HG02642 (cell line): ENCODE measurements around the gene BNC1.
"Not testable (repeated sequence)": the region's sequence is repeated elsewhere in the genome, so short reads cannot be mapped to it uniquely, and the experiment has no call there.

Source experiments
- ATAC-seq: cut with Tn5 transposase; IDR thresholded peaks from one replicate; pipeline ENCODE4 v1.9.1; 2021; ENCODE audit warnings: mild to moderate bottlenecking; ENCODE audit not compliant: unreplicated experiment, poor library complexity

The BNC1 gene

DNA sequence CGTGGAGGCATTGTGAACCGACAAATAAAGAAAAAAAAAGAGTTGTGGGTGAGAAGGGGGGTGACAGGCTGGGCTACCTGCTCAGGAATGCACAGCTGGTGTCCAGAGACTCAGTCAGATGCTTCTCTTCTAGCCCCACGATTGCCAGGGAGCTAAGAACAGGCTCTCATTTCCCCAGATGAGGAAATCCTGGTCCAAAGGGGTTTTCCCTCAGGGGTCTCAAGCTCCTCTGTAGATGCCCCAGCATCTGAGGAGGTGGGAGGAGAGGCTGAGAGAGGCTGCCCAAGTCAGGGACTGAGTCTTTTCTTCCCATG lies 35.5 kb downstream of the BNC1 start:
- no peak for ATAC-seq

DNA sequence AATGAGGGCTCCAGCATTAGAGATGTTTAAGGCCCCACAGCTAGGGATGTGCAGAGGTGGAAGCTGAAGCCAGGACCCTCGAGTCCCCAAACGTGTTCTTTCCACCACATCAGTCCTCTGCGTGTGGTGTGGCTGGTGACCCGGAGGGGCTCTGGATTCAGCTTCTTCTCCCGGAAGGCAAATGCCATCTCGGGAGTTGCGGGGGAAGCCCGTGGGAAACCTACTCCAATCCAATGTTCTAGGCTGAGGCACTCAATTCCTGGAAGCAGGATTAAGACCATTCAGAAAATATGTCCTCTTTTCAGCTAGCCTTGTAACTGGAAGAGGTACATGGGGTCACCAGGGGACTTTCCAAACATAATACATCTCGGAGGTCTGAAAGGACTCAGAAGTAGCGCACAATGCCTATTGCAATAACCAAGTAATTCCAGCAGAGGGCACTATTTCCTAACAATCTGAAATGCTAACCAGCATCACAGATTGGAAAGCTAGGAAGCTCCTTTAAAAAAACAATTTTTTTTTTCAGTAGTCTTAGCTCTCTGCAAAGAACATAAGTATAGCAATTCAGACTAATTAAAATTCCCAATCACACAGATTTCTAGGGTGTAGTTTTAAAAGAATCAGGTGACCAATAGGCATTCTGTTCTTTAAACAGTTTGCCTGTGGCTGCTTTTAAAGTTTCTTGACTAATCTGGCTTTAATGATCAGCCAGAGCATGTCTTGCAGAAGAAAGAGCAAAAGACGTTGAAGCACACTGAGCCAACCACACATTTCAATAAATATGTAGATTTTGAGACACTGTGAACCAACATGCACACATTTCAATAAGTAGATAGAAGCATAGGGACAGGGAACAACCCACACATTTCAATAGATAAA lies 36.1 kb downstream of the BNC1 start:
- no peak for ATAC-seq

DNA sequence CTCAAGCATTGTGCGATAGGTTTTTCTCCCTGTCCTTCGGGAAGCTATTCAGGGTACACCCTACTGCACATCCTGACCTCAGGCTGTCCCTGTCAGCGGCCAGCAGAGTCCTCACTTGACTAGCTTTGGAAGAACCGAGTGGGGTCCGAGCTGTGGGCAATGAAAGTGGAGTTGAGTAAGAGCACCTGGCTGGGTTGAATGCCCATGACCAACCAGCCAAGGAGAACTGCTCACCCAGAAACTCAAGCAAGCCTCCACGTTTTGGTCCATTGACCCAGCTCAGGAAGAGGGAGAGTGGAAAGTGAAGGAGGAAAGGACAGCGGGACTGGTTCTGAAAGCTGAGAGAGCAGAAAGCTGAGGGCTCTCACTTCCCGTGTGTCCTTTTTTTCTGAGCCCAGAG lies 40.8 kb downstream of the BNC1 start:
- ATAC-seq = no peak

DNA sequence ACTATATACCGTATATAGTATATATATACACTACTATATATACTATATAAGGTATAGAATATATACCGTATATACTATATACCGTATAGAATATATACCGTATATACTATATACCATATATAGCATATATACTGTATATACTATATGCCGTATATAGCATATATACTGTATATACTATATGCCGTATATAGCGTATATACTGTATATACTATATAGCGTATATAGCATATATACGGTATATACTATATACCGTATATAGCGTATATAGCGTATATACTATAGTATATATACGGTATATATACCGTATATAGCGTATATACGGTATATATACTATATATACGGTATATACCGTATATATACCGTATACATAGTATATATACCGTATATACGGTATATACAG lies 54.2 kb downstream of the BNC1 start:
- no peak for ATAC-seq

- no peak for ATAC-seq
Observed at GRCh38 chr15:83225449-83225848, 59.0 kb downstream of the BNC1 start.

DNA sequence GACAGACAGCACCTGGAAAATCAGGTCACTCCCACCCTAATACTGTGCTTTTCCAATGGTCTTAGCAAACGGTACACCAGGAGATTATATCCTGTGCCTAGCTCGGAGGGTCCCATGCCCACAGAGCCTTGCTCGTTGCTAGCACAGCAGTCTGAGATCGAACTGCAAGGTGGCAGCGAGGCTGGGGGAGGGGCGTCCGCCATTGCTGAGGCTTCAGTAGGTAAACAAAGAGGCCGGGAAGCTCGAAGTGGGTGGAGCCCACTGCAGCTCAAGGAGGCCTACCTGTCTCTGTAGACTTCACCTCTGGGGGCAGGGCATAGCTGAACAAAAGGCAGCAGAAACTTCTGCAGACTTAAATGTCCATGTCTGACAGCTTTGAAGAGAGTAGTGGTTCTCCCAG lies 62.7 kb downstream of the BNC1 start:
- ATAC-seq = not testable (repeated sequence)

DNA sequence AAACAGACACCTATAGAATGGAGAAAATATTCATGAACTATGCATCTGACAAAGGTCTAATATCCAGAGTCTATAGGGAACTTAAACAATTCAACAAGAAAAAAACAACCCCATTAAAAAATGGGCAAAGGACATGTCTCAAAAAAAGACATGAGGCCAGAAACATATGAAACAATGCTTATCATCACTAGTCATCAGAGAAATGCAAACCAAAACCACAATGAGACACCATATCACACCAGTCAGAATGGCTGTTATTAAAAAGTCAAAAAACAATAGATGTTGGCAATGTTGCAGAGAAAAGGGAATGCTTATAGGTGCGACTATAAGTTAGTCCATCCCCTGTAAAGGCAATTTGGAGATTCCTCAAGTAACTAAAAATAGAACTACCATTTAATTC lies 65.4 kb downstream of the BNC1 start:
- ATAC-seq = no peak

DNA sequence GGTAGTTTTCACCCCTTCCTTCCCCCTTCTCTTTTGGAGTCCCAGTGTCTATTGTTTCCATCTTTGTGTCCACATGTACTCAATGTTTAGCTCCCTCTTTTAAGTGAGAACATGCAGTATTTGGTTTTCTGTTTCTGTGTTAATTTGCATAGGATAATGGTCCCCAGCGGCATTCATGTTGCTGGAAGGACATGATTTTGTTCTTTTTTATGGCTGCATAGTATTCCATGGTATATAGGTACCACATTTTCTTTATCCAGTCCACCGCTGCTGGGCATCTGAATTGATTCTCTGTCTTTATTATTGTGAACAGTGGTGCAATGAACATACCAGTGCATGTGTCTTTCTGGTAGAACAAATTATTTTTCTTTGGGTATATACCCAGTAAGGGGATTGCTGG lies 69.2 kb downstream of the BNC1 start:
- no peak for ATAC-seq

DNA sequence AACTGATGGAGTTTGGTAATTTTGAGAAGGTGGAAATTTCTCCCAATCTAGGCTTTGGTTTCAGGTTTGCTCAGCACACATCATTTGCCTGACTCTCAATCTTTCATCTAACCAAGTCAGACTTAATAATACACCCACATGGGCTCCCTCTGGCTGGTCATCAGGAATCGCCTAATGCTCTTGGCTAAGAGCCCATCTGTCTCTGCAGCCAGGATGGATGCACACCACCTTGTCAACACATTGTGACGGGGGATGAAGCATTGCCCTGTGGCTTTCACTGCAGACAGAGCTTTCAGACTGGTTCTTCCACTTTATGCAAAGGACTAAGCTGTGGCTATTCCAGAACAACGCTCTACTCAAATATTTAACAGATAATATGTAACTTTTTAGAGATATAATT lies 73.8 kb downstream of the BNC1 start:
- no peak for ATAC-seq

DNA sequence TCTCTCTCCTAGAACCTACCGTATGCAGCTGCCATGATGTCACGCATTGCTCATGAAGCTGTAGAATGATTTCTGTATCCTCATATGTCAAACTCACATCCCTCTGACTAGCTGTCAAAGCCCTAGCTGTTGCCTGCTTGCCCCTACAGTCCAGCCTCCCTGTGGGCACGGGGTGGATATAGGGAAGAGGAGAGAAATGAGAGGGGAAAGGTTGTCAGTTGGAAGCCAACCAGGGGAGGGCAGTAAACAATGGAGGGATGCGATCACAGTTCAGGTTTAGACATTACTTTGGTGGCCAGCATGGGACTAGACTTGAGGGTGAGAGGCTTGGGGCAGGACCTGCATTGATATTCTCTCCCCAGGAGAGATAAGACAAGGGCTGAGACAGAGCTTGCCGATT lies 75.1 kb downstream of the BNC1 start:
- ATAC-seq = no peak

DNA sequence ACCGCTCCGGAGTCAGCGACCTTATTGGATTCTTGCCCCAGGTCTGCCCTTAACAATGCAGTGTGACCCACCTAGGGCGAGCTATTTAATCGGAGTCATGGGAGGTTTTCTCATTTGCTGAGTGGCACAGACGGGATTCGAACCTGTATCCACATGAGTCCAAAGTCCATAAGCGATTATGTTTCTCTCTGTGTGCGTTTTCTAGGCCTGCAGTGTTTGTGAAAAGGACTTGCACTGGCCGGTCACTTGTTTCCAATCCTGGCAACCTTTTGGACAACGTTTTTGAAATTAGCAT lies 76.2 kb downstream of the BNC1 start:
- no peak for ATAC-seq

- peak; percentile 51 for ATAC-seq
Observed at GRCh38 chr15:83207660-83208366, 76.7 kb downstream of the BNC1 start, which contains the start of gene HDGFL3. Gene HDGFL3, minus strand, starts transcription at chr15:83207823. Its CDS starts 409 bp downstream, at chr15:83207414.

DNA sequence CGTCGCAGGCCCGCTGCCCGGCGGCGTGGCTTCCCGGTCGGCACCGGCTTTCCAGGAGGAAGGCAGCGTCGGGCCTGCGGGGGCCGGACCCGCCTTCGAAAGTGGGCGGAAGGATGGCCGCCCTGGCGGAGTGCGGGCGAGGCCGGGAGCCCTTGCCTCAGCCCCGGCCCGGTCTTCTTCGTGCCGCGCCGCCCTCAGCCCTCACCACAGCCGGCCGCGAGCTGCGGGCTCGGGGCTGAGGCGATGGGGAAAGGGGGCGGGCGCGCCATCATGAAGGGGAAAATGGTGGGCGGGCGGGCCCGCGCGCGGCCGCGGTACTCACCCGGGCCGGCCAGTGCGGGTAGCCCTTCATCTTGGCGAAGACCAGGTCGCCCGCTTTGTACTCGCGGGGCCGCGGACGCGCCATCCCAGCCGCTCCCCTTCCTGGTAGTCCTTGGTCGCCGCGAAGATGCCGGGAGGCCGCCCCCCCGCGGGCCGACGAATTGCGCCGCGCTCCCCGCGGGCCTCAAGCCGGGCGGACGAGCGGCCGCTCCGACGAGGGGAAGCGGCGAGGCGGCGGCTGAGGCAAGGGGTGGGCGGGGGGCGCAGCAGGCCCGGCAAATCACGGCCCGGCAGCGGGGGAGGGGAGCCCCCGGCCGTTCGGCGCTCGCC lies 77.3 kb downstream of the BNC1 start:
- ATAC-seq = peak; percentile 37

DNA sequence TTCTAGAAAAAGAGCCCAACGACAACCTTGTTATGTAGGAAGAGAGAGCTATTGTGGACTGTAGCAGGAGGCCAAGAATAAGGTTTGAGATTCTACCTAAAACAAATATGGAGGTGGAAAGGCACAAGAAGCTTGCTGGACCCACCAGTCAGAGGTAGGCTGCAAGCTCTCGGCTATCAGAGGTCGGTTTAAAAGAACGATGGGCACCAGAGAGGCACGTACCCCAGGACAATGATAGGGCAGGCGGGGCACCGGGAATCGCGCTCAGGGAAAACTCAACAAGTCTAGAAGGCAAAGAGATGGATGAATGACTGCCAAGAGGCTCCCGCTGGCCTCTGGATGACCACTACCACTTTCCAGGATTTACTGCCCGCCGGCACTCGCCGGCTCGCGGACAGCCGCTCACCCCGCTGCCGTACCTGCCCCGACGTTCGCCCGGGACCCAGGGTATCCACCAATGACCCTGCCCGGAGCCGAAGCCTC lies 77.9 kb downstream of the BNC1 start:
- ATAC-seq = no peak
